ENCODE data around the gene TIE1. TPM values are rescaled to one million over a fixed set of nuclear protein-coding genes. Genes with fewer than 3 reads are reported as not detected.

TIE1 gene
- total and polyA plus RNA-seq, 11 donors: 19.2 to 65.1 (median 28.4) TPM

GRCh38 chr1:43315481-43315880, 14.7 kb downstream of the TIE1 start:
- 89 to 95% (median 92%) methylated on average over 3 of the region's 3 CpGs for WGBS, 4 donors
- Histone ChIP-seq H3K27me3 (no peaks in the 10 kb centered on the region), H3K36me3 (peaks cover 0 to 63% (median 7%) of the 10 kb centered on the region in 9 donors), H3K27ac (no peak overlapping the region), H3K4me1 (peaks cover 0 to 3% (median 0%) of the 10 kb centered on the region in 12 donors), H3K4me3 (no peak overlapping the region), H3K9me3 (no peaks in the 10 kb centered on the region)
- TF ChIP-seq POLR2A (IDR thresholded peaks at IDR 0.05): no peak
- TF ChIP-seq, protein P1, sequence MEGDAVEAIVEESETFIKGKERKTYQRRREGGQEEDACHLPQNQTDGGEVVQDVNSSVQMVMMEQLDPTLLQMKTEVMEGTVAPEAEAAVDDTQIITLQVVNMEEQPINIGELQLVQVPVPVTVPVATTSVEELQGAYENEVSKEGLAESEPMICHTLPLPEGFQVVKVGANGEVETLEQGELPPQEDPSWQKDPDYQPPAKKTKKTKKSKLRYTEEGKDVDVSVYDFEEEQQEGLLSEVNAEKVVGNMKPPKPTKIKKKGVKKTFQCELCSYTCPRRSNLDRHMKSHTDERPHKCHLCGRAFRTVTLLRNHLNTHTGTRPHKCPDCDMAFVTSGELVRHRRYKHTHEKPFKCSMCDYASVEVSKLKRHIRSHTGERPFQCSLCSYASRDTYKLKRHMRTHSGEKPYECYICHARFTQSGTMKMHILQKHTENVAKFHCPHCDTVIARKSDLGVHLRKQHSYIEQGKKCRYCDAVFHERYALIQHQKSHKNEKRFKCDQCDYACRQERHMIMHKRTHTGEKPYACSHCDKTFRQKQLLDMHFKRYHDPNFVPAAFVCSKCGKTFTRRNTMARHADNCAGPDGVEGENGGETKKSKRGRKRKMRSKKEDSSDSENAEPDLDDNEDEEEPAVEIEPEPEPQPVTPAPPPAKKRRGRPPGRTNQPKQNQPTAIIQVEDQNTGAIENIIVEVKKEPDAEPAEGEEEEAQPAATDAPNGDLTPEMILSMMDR (IDR thresholded peaks at IDR 0.05): no peak
- intact Hi-C loops (cut with DNase I): no loop called here
- DNase-seq (no peak), ATAC-seq (no peak)

- no peak for DNase-seq
- WGBS, 4 donors: 88 to 92% (median 90%) methylated on average over 9 to 10 of the region's 10 CpGs
- Histone ChIP-seq H3K4me1 (no peaks in the 10 kb centered on the region), H3K36me3 (peaks cover 0 to 62% (median 7%) of the 10 kb centered on the region in 9 donors), H3K4me3 (no peak overlapping the region), H3K27ac (no peak overlapping the region), H3K9me3 (no peaks in the 10 kb centered on the region), H3K27me3 (no peaks in the 10 kb centered on the region)
- no peak for TF ChIP-seq POLR2A (IDR thresholded peaks at IDR 0.05)
- TF ChIP-seq, protein P1 (IDR thresholded peaks at IDR 0.05): no peak
- ATAC-seq: no peak
- intact Hi-C loops (cut with DNase I): no loop called here
Measured at GRCh38 chr1:43315963-43316737, 15.4 kb downstream of the TIE1 start.

DNA sequence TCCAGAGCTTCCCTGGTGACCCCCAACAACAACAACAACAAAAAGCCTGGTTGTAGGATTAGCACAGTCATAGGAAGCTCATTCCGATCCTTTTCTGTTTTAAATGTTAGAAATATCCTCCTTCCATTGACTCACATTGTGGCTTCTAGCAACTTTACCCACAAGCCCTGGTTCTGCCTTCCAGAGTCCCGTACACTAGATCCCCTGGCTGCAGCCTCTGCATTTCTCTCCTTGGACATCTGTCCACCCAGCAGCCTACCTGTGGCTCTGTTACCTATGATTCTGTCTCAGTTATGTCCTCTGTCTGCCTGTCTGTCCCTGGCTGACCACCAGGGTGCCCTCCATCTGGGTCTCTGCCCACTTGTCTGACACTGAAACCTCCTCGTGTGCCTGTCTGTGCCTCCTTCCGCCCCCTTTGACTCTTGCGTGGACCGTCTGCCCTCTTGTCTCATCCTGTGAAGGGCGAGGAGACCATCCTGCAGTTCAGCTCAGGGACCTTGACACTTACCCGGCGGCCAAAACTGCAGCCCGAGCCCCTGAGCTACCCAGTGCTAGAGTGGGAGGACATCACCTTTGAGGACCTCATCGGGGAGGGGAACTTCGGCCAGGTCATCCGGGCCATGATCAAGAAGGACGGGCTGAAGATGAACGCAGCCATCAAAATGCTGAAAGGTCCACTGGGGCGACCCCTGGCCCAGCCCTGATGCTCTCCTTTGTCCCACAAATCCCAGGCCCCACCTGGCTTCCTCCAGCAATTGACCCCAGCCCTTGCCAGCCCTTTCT, 16.1 kb downstream of the TIE1 start:
- no peak overlapping the region for H3K4me3 ChIP-seq
- no peak overlapping the region for H3K27ac ChIP-seq
- DNase-seq (no peak), ATAC-seq (no peak)
- no peaks in the 10 kb centered on the region for H3K4me1 ChIP-seq
- TF ChIP-seq, protein P1 (IDR thresholded peaks at IDR 0.05): peak in 1 of 12 donors; percentile 20
- no peak for TF ChIP-seq POLR2A (IDR thresholded peaks at IDR 0.05)
- H3K9me3 ChIP-seq: no peaks in the 10 kb centered on the region
- H3K27me3 ChIP-seq: no peaks in the 10 kb centered on the region
- H3K36me3 ChIP-seq: peaks cover 0 to 63% (median 7%) of the 10 kb centered on the region in 9 donors
- intact Hi-C loops (cut with DNase I): no loop called here
- WGBS, 4 donors: 90 to 92% (median 92%) methylated on average over 14 to 16 of the region's 16 CpGs

GRCh38 chr1:43317817-43318471, 17.2 kb downstream of the TIE1 start:
- H3K27ac ChIP-seq: no peak overlapping the region
- H3K27me3 ChIP-seq: no peaks in the 10 kb centered on the region
- 86 to 92% (median 90%) methylated on average over 15 of the region's 15 CpGs for WGBS, 4 donors
- ATAC-seq (no peak), DNase-seq (no peak)
- H3K36me3 ChIP-seq: peaks cover 0 to 64% (median 7%) of the 10 kb centered on the region in 9 donors
- no peak overlapping the region for H3K4me3 ChIP-seq
- no peaks in the 10 kb centered on the region for H3K4me1 ChIP-seq
- no peaks in the 10 kb centered on the region for H3K9me3 ChIP-seq
- no peak for TF ChIP-seq POLR2A (IDR thresholded peaks at IDR 0.05)
- TF ChIP-seq, protein P1 (IDR thresholded peaks at IDR 0.05): no peak
- intact Hi-C loops (cut with DNase I): no loop called here
